HT1080 (cell line): ENCODE measurements around the gene NOTO. TPM values are rescaled to one million over a fixed set of nuclear protein-coding genes. Genes with fewer than 3 reads are reported as not detected.

Source experiments
- DNase-seq: peaks from one replicate; pipeline ENCODE4 v3.0.0-alpha.2; 2015; ENCODE audit warnings: low read depth
- total RNA-seq: library from RNA; depleted of rRNA; stranded (reverse); fragments of >200 nt; shearing (Covaris generic); gene quantifications from 2 replicates; pipeline ENCODE4 v1.2.3, GENCODE V29; 2014

Gene NOTO
- total RNA-seq, 1 experiment from 2014 or later: not detected

GRCh38 chr2:73197579-73197978 is 4.8 kb upstream of the NOTO start:
- DNase-seq: no peak

GRCh38 chr2:73200281-73200680 is 2.1 kb upstream of the NOTO start:
- peak; percentile 39 for DNase-seq

- DNase-seq: no peak
Measured at GRCh38 chr2:73203055-73203681, 794 bp downstream of the NOTO start.

- no peak for DNase-seq
Measured at GRCh38 chr2:73205611-73206010, 3.2 kb downstream of the NOTO start.

- DNase-seq: no peak
Measured at GRCh38 chr2:73208258-73208657, 5.9 kb downstream of the NOTO start.

- no peak for DNase-seq
Measured at GRCh38 chr2:73210019-73210418, 7.6 kb downstream of the NOTO start.

- DNase-seq: no peak
Measured at GRCh38 chr2:73210696-73211095, 8.3 kb downstream of the NOTO start.

- DNase-seq: no peak
Measured at GRCh38 chr2:73212098-73212447, 9.7 kb downstream of the NOTO start.

- peak; percentile 72 for DNase-seq
Measured at GRCh38 chr2:73212448-73213176, 10.2 kb downstream of the NOTO start.

GRCh38 chr2:73214120-73215035 is 12.0 kb downstream of the NOTO start, which contains the start of gene SMYD5:
Gene SMYD5, plus strand, starts transcription at chr2:73214245. Its CDS starts 22 bp downstream, at chr2:73214267.
- peak; percentile 76 for DNase-seq

- no peak for DNase-seq
Measured at GRCh38 chr2:73215254-73215653, 12.9 kb downstream of the NOTO start.

- DNase-seq: no peak
Measured at GRCh38 chr2:73217160-73217559, 14.8 kb downstream of the NOTO start.

- no peak for DNase-seq
Measured at GRCh38 chr2:73217826-73218225, 15.5 kb downstream of the NOTO start.

GRCh38 chr2:73218298-73218697 is 15.9 kb downstream of the NOTO start:
- DNase-seq: peak; percentile 68

- no peak for DNase-seq
Measured at GRCh38 chr2:73223821-73224220, 21.4 kb downstream of the NOTO start.

- DNase-seq: no peak
Measured at GRCh38 chr2:73225513-73226360, 23.4 kb downstream of the NOTO start.

- no peak for DNase-seq
Measured at GRCh38 chr2:73227086-73227485, 24.7 kb downstream of the NOTO start.

- no peak for DNase-seq
Measured at GRCh38 chr2:73228631-73229030, 26.3 kb downstream of the NOTO start.

GRCh38 chr2:73232403-73233153 is 30.2 kb downstream of the NOTO start:
- DNase-seq: peak; percentile 15
